Vagina (tissue), 2 donors: Measurements from ENCODE around the gene TRIM15. TPM values are rescaled to one million over a fixed set of nuclear protein-coding genes. Genes with fewer than 3 reads are reported as not detected.

Experiments
- DNase-seq, 2 donors: peaks; one replicate each; pipeline ENCODE4 v3.0.0-alpha.2; 2017; ENCODE audit errors: extremely low spot score in 2 of 2
- H3K27ac ChIP-seq: fragments of 200-600 bp; sonication (generic); one replicate; pipeline ENCODE4 v1.5.1; 2019
- H3K27me3 ChIP-seq: fragments of 200-600 bp; sonication (generic); one replicate; pipeline ENCODE4 v1.5.1; 2019
- H3K36me3 ChIP-seq, 2 donors: fragments of 200-600 bp; sonication (generic); one replicate each; pipeline ENCODE4 v1.5.1; 2017 to 2019
- H3K4me1 ChIP-seq: fragments of 200-600 bp; sonication (generic); one replicate; pipeline ENCODE4 v1.5.1; 2019
- H3K4me3 ChIP-seq, 2 donors: fragments of 200-600 bp; sonication (generic); 1 replicate in 1 of 2; 2 replicates in 1 of 2; pipeline ENCODE4 v1.5.1; 2016 to 2019
- H3K9me3 ChIP-seq: fragments of 200-600 bp; sonication (generic); one replicate; pipeline ENCODE4 v1.5.1; 2019
- POLR2A ChIP-seq, 2 donors: fragments of 450-650 bp; IDR thresholded peaks; one replicate each; pipeline ENCODE4 v1.6.1; 2017; ENCODE audit warnings: antibody characterized with exemption in 2 of 2, mild to moderate bottlenecking in 2 of 2, moderate library complexity in 2 of 2
- POLR2AphosphoS5 ChIP-seq, 2 donors: sonication (generic); formaldehyde crosslinking; IDR thresholded peaks; one replicate each; pipeline ENCODE4 v1.9.0; 2017; ENCODE audit warnings: antibody characterized with exemption in 2 of 2, mild to moderate bottlenecking in 2 of 2, low read depth in 1 of 2; ENCODE audit not compliant: insufficient read depth in 1 of 2
- intact Hi-C: fragments of 100-400 bp; cut with DNase I; formaldehyde crosslinking; loops from one replicate; pipeline ENCODE4 v1.15.1; 2023
- total RNA-seq: library from RNA; depleted of rRNA; stranded (reverse); fragments of >200 nt; gene quantifications from one replicate; pipeline ENCODE4 v1.2.3, GENCODE V29; 2016
- TF ChIP-seq, protein P1 (sequence below), 3 experiments: fragments of 450-650 bp in 2 of 3; fragments of 200-600 bp in 1 of 3; sonication (generic) in 1 of 3; IDR thresholded peaks; one replicate each; pipeline ENCODE4 v1.5.1; 2017 to 2019; ENCODE audit warnings: antibody characterized with exemption in 3 of 3, mild to moderate bottlenecking in 2 of 3, moderate library complexity in 2 of 3

Gene TRIM15
- total RNA-seq, 1 donor from 2014 or later = not detected

DNA sequence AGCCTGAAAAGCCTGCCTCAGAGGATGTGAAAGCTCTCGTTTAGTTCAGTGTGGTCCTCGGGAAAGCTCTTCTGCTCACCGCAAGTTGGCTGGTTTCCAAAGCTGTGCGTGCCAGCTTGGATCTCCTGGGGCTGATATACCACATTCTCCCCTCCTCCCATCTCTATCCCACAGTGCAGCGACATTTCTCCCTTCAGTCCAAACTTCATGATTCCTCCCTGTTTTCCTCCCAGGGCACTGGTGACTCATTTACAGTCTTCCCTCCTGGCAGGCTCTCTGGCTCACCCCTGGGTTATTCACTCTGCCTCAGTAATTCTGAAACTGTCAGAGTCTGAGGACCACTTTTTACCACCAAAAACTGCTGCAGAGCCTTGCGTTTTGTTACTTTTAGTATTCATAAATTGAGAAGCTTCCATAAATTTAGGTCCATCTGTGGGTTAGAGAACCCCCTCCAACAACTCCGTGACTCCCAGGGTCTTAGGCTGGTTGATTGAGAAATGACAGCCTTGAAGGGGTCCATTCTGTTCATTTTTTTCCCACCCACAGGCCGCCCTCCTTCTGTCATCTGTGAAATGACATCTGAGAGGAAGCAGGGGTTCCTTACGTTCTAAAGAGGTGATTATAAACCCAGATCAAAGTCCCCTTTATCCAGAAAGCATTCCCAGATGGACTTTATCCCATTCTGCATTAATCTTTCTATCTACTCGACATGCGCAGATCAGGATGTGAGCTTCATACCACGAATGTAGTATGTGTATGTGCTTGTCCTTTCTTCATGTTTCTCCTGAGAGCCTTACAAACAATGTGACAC, 8.4 kb upstream of the TRIM15 start:
- H3K36me3 ChIP-seq = no peaks in the 10 kb centered on the region
- intact Hi-C loops = no loop called here
- H3K4me1 ChIP-seq = peaks cover 7% of the 10 kb centered on the region
- H3K27ac ChIP-seq = no peak overlapping the region
- no peak for DNase-seq
- no peaks in the 10 kb centered on the region for H3K9me3 ChIP-seq
- H3K27me3 ChIP-seq = no peaks in the 10 kb centered on the region
- no peak overlapping the region for H3K4me3 ChIP-seq
- TF ChIP-seq, protein P1, sequence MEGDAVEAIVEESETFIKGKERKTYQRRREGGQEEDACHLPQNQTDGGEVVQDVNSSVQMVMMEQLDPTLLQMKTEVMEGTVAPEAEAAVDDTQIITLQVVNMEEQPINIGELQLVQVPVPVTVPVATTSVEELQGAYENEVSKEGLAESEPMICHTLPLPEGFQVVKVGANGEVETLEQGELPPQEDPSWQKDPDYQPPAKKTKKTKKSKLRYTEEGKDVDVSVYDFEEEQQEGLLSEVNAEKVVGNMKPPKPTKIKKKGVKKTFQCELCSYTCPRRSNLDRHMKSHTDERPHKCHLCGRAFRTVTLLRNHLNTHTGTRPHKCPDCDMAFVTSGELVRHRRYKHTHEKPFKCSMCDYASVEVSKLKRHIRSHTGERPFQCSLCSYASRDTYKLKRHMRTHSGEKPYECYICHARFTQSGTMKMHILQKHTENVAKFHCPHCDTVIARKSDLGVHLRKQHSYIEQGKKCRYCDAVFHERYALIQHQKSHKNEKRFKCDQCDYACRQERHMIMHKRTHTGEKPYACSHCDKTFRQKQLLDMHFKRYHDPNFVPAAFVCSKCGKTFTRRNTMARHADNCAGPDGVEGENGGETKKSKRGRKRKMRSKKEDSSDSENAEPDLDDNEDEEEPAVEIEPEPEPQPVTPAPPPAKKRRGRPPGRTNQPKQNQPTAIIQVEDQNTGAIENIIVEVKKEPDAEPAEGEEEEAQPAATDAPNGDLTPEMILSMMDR (IDR thresholded peaks at IDR 0.05) = no peak
- no peak for TF ChIP-seq POLR2A (IDR thresholded peaks at IDR 0.05)

GRCh38 chr6:30155520-30156261, 7.7 kb upstream of the TRIM15 start:
- Histone ChIP-seq H3K27me3 (no peaks in the 10 kb centered on the region), H3K9me3 (no peaks in the 10 kb centered on the region), H3K27ac (no peak overlapping the region), H3K36me3 (no peaks in the 10 kb centered on the region), H3K4me3 (no peak overlapping the region), H3K4me1 (peaks cover 7% of the 10 kb centered on the region)
- no peak for TF ChIP-seq POLR2AphosphoS5 (IDR thresholded peaks at IDR 0.05; ENCODE audit: insufficient read depth in 1 of 2, low read depth in 1 of 2)
- TF ChIP-seq, protein P1 (IDR thresholded peaks at IDR 0.05) = no peak
- no peak for TF ChIP-seq POLR2A (IDR thresholded peaks at IDR 0.05)
- intact Hi-C loops = no loop called here
- no peak for DNase-seq

DNA sequence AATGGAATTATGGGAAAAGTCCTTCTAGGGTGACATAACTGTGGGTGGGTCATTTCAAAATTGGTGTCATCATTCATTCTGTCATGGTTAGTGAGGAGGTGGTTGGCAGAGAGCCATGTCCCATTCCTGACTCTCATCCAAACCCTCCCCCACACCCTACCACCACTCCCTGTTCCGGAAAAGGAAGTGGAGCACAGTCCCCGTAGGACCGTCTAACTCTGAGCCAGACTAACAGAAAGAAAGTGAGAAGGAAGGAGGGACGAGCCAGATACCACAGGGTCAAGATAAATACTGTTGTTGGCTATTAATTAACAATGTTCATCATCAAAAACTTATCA, 7.1 kb upstream of the TRIM15 start:
- no peak for DNase-seq

GRCh38 chr6:30156774-30157173, 6.6 kb upstream of the TRIM15 start:
- Histone ChIP-seq H3K36me3 (no peaks in the 10 kb centered on the region), H3K27me3 (no peaks in the 10 kb centered on the region), H3K27ac (no peak overlapping the region), H3K4me1 (peaks cover 7% of the 10 kb centered on the region), H3K9me3 (no peaks in the 10 kb centered on the region), H3K4me3 (no peak overlapping the region)
- DNase-seq = no peak
- no peak for TF ChIP-seq POLR2A (IDR thresholded peaks at IDR 0.05)
- TF ChIP-seq, protein P1 (IDR thresholded peaks at IDR 0.05) = no peak
- TF ChIP-seq POLR2AphosphoS5 (IDR thresholded peaks at IDR 0.05; ENCODE audit: insufficient read depth in 1 of 2, low read depth in 1 of 2) = no peak
- intact Hi-C loops = no loop called here

More for the DNA sequence above, 7.1 kb upstream of the TRIM15 start:
- Histone ChIP-seq H3K4me3 (no peak overlapping the region), H3K27ac (no peak overlapping the region), H3K9me3 (no peaks in the 10 kb centered on the region), H3K4me1 (peaks cover 7% of the 10 kb centered on the region), H3K36me3 (no peaks in the 10 kb centered on the region), H3K27me3 (no peaks in the 10 kb centered on the region)
- no peak for TF ChIP-seq POLR2A (IDR thresholded peaks at IDR 0.05)
- TF ChIP-seq POLR2AphosphoS5 (IDR thresholded peaks at IDR 0.05; ENCODE audit: insufficient read depth in 1 of 2, low read depth in 1 of 2) = no peak
- TF ChIP-seq, protein P1 (IDR thresholded peaks at IDR 0.05) = no peak
- intact Hi-C loops = no loop called here

DNA sequence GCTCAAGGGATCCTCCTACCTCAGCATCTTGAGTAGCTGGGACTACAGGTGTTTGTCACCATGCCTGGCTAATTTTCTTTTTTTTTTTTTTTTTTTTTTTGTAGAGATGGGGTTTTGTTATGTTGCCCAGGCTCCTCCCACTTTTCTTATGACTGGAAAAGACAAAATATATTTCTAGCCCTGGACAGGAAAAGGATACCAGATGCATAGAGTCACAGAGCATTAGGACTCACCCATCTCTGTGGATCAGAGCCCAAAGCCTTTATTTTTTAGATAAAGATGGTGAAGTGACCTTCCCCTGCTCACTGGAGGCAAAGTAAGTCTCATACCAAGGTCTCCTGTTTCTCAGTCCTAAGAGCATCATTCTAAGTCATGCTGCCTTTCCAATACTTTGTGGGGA, 5.8 kb upstream of the TRIM15 start:
- DNase-seq = no peak
- TF ChIP-seq POLR2AphosphoS5 (IDR thresholded peaks at IDR 0.05; ENCODE audit: insufficient read depth in 1 of 2, low read depth in 1 of 2) (no peak), POLR2A (IDR thresholded peaks at IDR 0.05) (no peak)
- TF ChIP-seq, protein P1 (IDR thresholded peaks at IDR 0.05) = no peak

More for the DNA sequence above, 5.8 kb upstream of the TRIM15 start:
- H3K4me3 ChIP-seq = no peak overlapping the region
- no peaks in the 10 kb centered on the region for H3K36me3 ChIP-seq
- peaks cover 7% of the 10 kb centered on the region for H3K4me1 ChIP-seq
- intact Hi-C loops = no loop called here
- no peak overlapping the region for H3K27ac ChIP-seq
- no peaks in the 10 kb centered on the region for H3K27me3 ChIP-seq
- H3K9me3 ChIP-seq = no peaks in the 10 kb centered on the region
